ENCODE results near the gene WDR3. TPM values are rescaled to one million over a fixed set of nuclear protein-coding genes. Genes with fewer than 3 reads are reported as not detected.

Gene WDR3
- total RNA-seq, 1 experiment from 2014 or later = 30.7 TPM

DNA sequence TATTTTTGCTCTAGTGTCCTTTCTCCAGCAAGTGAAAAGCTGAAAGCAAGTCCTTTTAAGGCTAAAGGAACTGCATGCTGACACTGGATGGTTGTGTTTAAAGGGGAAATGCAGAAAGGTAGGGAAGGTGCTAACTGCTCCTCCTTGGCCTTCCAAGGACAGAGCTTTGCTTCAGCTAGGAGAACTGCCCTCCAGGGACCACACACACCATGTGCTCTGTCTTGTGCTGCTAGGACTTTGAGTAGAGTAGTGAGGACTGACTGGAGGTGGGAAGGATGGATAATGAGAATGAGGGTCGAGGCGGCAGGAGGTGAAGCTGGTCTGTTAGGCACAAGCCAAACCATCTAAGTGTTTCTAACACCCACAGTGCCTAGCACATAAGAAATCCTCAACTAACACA lies 77.9 kb downstream of the WDR3 start:
- intact Hi-C loops (cut with micrococcal nuclease; ENCODE audit: unreplicated experiment) = no loop called here
- ATAC-seq = no peak
- H3K4me3 ChIP-seq (ENCODE audit: low read depth in 2 of 2, low read length in 2 of 2) = no peak overlapping the region
- BruUV-seq (replicated peaks) = no TSS peak
- H3K4me1 ChIP-seq (ENCODE audit: control insufficient read depth, insufficient read depth, low read length) = no peaks in the 10 kb centered on the region
- no peaks in the 10 kb centered on the region for H3K36me3 ChIP-seq (ENCODE audit: control insufficient read depth, insufficient read depth, low read length)
- CTCF ChIA-PET = no interaction called here
- H3K9me3 ChIP-seq (ENCODE audit: control insufficient read depth, insufficient read depth, low read depth, low read length) = no peaks in the 10 kb centered on the region
- in situ Hi-C loops (cut with HindIII; ENCODE audit: low pct_unique_long_range_greater_than_20kb, low sequenced_read_pairs) = no loop called here
- TF ChIP-seq SIN3A (IDR thresholded peaks at IDR 0.05; ENCODE audit: borderline replicate concordance, insufficient read depth, low read depth, low read length) = no peak
- POLR2A ChIA-PET = no interaction called here
- H3K27me3 ChIP-seq (ENCODE audit: control insufficient read depth, insufficient read depth, low read length) = no peaks in the 10 kb centered on the region
- no peak for DNase-seq (ENCODE audit: low read depth, low spot score)
- H3K27ac ChIP-seq (ENCODE audit: low read length) = no peak overlapping the region

DNA sequence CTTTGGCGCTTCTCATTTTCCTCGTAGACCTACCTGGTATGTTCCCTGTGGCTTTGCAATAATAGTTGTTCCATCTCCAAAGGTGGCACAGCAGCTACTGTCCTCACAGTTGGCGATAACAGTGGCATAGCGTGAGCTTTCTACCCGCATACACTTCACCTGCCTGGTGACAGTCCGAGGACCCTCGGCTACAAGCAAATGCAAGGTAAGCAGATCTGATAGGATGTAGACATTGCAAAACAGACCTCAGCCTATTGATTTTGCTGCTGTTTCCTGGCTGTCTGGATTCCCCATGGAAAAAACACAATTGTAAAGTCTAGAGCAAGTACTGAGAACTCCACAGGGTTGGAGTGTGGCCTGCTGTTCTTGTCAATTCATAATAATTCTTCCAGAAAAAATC lies 78.5 kb downstream of the WDR3 start:
- CTCF ChIA-PET = no interaction called here
- POLR2A ChIA-PET = no interaction called here
- Histone ChIP-seq H3K27ac (ENCODE audit: low read length) (no peak overlapping the region), H3K4me3 (ENCODE audit: low read depth in 2 of 2, low read length in 2 of 2) (no peak overlapping the region), H3K4me1 (ENCODE audit: control insufficient read depth, insufficient read depth, low read length) (no peaks in the 10 kb centered on the region), H3K36me3 (ENCODE audit: control insufficient read depth, insufficient read depth, low read length) (no peaks in the 10 kb centered on the region), H3K9me3 (ENCODE audit: control insufficient read depth, insufficient read depth, low read depth, low read length) (no peaks in the 10 kb centered on the region), H3K27me3 (ENCODE audit: control insufficient read depth, insufficient read depth, low read length) (no peaks in the 10 kb centered on the region)
- intact Hi-C loops (cut with micrococcal nuclease; ENCODE audit: unreplicated experiment) = no loop called here
- in situ Hi-C loops (cut with HindIII; ENCODE audit: low pct_unique_long_range_greater_than_20kb, low sequenced_read_pairs) = no loop called here
- DNase-seq (ENCODE audit: low read depth, low spot score) (no peak), ATAC-seq (no peak)
- TF ChIP-seq, protein P1, sequence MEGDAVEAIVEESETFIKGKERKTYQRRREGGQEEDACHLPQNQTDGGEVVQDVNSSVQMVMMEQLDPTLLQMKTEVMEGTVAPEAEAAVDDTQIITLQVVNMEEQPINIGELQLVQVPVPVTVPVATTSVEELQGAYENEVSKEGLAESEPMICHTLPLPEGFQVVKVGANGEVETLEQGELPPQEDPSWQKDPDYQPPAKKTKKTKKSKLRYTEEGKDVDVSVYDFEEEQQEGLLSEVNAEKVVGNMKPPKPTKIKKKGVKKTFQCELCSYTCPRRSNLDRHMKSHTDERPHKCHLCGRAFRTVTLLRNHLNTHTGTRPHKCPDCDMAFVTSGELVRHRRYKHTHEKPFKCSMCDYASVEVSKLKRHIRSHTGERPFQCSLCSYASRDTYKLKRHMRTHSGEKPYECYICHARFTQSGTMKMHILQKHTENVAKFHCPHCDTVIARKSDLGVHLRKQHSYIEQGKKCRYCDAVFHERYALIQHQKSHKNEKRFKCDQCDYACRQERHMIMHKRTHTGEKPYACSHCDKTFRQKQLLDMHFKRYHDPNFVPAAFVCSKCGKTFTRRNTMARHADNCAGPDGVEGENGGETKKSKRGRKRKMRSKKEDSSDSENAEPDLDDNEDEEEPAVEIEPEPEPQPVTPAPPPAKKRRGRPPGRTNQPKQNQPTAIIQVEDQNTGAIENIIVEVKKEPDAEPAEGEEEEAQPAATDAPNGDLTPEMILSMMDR (IDR thresholded peaks at IDR 0.05) = no peak
- TF ChIP-seq, protein P2, sequence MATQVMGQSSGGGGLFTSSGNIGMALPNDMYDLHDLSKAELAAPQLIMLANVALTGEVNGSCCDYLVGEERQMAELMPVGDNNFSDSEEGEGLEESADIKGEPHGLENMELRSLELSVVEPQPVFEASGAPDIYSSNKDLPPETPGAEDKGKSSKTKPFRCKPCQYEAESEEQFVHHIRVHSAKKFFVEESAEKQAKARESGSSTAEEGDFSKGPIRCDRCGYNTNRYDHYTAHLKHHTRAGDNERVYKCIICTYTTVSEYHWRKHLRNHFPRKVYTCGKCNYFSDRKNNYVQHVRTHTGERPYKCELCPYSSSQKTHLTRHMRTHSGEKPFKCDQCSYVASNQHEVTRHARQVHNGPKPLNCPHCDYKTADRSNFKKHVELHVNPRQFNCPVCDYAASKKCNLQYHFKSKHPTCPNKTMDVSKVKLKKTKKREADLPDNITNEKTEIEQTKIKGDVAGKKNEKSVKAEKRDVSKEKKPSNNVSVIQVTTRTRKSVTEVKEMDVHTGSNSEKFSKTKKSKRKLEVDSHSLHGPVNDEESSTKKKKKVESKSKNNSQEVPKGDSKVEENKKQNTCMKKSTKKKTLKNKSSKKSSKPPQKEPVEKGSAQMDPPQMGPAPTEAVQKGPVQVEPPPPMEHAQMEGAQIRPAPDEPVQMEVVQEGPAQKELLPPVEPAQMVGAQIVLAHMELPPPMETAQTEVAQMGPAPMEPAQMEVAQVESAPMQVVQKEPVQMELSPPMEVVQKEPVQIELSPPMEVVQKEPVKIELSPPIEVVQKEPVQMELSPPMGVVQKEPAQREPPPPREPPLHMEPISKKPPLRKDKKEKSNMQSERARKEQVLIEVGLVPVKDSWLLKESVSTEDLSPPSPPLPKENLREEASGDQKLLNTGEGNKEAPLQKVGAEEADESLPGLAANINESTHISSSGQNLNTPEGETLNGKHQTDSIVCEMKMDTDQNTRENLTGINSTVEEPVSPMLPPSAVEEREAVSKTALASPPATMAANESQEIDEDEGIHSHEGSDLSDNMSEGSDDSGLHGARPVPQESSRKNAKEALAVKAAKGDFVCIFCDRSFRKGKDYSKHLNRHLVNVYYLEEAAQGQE (IDR thresholded peaks at IDR 0.05; ENCODE audit: insufficient read depth in 1 of 2, low read depth in 2 of 2, low read length in 1 of 2) = no peak
- TF ChIP-seq POLR2AphosphoS5 (IDR thresholded peaks at IDR 0.05; ENCODE audit: low read depth, low read length) (no peak), TCF7L2 (IDR thresholded peaks at IDR 0.05; ENCODE audit: low read depth, low read length) (no peak), SIN3A (IDR thresholded peaks at IDR 0.05; ENCODE audit: borderline replicate concordance, insufficient read depth, low read depth, low read length) (no peak)
- no TSS peak for BruUV-seq (replicated peaks)

DNA sequence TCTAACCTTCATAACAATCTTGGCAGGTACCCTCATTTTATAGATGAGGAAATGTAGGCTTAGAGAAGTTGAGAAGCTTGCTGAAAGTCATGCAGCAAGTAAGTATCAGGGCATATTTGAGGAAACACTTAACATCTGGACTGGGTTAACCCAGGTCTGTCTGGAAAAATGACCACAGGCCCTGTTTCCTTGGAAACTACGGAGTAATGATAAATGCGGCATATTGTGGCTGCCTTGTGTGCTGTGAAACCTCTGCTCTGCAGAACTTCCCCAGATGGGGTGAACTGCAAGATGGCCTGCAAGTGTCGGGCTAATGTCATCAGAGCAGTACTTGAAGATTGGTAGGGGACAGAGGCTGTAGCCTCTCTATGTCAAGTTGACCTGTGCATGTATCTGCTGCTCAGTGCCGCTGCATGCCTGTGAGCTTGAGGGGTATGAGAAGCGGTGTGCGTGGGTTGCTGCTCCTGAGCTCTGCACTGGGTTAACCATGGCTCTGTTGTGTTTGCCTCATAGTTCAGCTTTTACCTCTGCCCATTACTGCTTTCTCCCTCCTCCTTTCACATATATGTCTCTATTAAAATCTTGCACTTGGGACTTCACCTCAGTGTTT lies 83.1 kb downstream of the WDR3 start:
- ATAC-seq (no peak), DNase-seq (ENCODE audit: low read depth, low spot score) (no peak)
- ChIA-PET CTCF (no interaction called here), POLR2A (no interaction called here)
- intact Hi-C loops (cut with micrococcal nuclease; ENCODE audit: unreplicated experiment) (no loop called here), in situ Hi-C loops (cut with HindIII; ENCODE audit: low pct_unique_long_range_greater_than_20kb, low sequenced_read_pairs) (no loop called here)
- Histone ChIP-seq H3K4me3 (ENCODE audit: low read depth in 2 of 2, low read length in 2 of 2) (no peak overlapping the region), H3K27me3 (ENCODE audit: control insufficient read depth, insufficient read depth, low read length) (no peaks in the 10 kb centered on the region), H3K4me1 (ENCODE audit: control insufficient read depth, insufficient read depth, low read length) (no peaks in the 10 kb centered on the region), H3K9me3 (ENCODE audit: control insufficient read depth, insufficient read depth, low read depth, low read length) (no peaks in the 10 kb centered on the region), H3K27ac (ENCODE audit: low read length) (no peak overlapping the region), H3K36me3 (ENCODE audit: control insufficient read depth, insufficient read depth, low read length) (no peaks in the 10 kb centered on the region)
- TF ChIP-seq, protein P1 (IDR thresholded peaks at IDR 0.05) = no peak
- TF ChIP-seq, protein P2 (IDR thresholded peaks at IDR 0.05; ENCODE audit: insufficient read depth in 1 of 2, low read depth in 2 of 2, low read length in 1 of 2) = no peak
- TF ChIP-seq SIN3A (IDR thresholded peaks at IDR 0.05; ENCODE audit: borderline replicate concordance, insufficient read depth, low read depth, low read length) = no peak
- no peak for TF ChIP-seq TCF7L2 (IDR thresholded peaks at IDR 0.05; ENCODE audit: low read depth, low read length)
- no peak for TF ChIP-seq POLR2AphosphoS5 (IDR thresholded peaks at IDR 0.05; ENCODE audit: low read depth, low read length)
- no TSS peak for BruUV-seq (replicated peaks)

Data from Panc1 (cell line).